ENCODE results near the gene GCDH.

The GCDH gene

GRCh38 chr19:12947702-12948611 lies 57.0 kb downstream of the GCDH start:
- no peak overlapping the region for H3K4me3 ChIP-seq (ENCODE audit: control insufficient read depth, low read depth, low read length)
- no peak for DNase-seq (ENCODE audit: low read depth)
- TF ChIP-seq CTCF (IDR thresholded peaks at IDR 0.05; ENCODE audit: control insufficient read depth, insufficient read depth, low read depth, low read length, missing control alignments) = no peak

DNA sequence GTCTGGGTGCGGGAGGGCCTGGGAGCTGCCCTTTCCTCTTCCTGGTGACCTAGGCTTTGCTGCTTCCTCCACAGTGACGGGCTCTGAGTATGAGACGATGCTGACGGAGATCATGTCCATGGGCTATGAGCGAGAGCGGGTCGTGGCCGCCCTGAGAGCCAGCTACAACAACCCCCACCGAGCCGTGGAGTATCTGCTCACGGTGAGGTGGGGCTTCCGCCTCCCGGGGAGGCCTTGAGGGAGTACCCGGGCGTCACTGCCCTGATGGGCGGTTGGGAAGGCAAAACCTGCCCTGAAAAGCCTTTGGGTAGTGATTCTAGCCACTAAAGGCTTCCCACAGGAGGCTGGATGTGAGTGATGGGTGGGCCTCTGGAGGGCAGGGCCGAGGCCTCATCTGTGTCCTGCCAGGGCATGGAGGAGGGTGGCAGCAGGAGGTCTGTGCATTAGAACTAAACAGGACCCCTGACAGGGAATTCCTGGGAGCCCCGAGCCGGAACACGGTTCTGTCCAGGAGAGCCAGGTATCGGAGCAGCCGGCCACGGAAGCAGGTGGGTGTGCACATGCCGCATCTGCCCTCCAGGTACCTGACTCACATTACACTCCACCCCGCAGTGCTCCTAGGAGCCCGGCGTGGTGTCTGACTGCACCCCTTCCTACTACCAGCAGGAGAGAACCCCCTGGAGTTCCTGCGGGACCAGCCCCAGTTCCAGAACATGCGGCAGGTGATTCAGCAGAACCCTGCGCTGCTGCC lies 57.8 kb downstream of the GCDH start:
- no peak for TF ChIP-seq CTCF (IDR thresholded peaks at IDR 0.05; ENCODE audit: control insufficient read depth, insufficient read depth, low read depth, low read length, missing control alignments)
- no peak overlapping the region for H3K4me3 ChIP-seq (ENCODE audit: control insufficient read depth, low read depth, low read length)
- no peak for DNase-seq (ENCODE audit: low read depth)
